Endothelial cell of umbilical vein (primary cell): ENCODE measurements around the gene SELENOM. TPM values are rescaled to one million over a fixed set of nuclear protein-coding genes. Genes with fewer than 3 reads are reported as not detected.

Experiments used
- BruUV-seq: library from RNA; stranded (reverse); fragments of 400-500 nt; replicated peaks from 2 replicates; lab custom pipeline; 2021; lab: Mats Ljungman, UMichigan
- CTCF ChIA-PET: fragments of 300-600, 350-600 bp; sonication (Branson Sonifier 250); formaldehyde crosslinking; loops from one replicate; lab custom pipeline; 2021; ENCODE audit warnings: antibody characterized with exemption, inconsistent platforms; lab: Charles Lee
- POLR2A ChIA-PET: fragments of 300-600, 350-600 bp; sonication (Branson Sonifier 250); formaldehyde crosslinking; loops from one replicate; lab custom pipeline; 2021; ENCODE audit warnings: antibody characterized with exemption, inconsistent platforms; lab: Charles Lee
- DNase-seq: peaks from one replicate; pipeline ENCODE4 v3.0.0-alpha.2; 2011; ENCODE audit warnings: low read depth, low spot score
- FAIRE-seq: peaks from 2 replicates; lab custom pipeline; 2011; peaks lifted over from hg19 to GRCh38; lab: Jason Lieb, UNC
- H2AFZ ChIP-seq: 2 replicates; pipeline ENCODE4 v1.6.0; 2012; ENCODE audit warnings: low read depth, low read length, control low read depth, inconsistent platforms
- H3K27ac ChIP-seq: 2 replicates; pipeline ENCODE4 v1.5.1; 2011; ENCODE audit warnings: low read depth, mild to moderate bottlenecking, control low read depth, low read length, moderate library complexity; ENCODE audit not compliant: insufficient read depth
- H3K27me3 ChIP-seq, 2 experiments: 2 replicates each; pipeline versions ENCODE4 v1.6.0 to v1.6.1; 2011; ENCODE audit warnings: low read length in 2 of 2, mixed read lengths in 1 of 2; ENCODE audit not compliant: control insufficient read depth in 2 of 2, insufficient read depth in 2 of 2
- H3K36me3 ChIP-seq, 2 experiments: 2 replicates in 1 of 2; 3 replicates in 1 of 2; pipeline ENCODE4 v1.5.1; 2011; ENCODE audit warnings: low read length in 2 of 2, mild to moderate bottlenecking in 1 of 2, moderate library complexity in 1 of 2; ENCODE audit not compliant: control insufficient read depth in 2 of 2, insufficient read depth in 2 of 2; ENCODE audit errors: extremely low read depth in 1 of 2
- H3K4me1 ChIP-seq: 3 replicates; pipeline ENCODE4 v1.5.1; 2011; ENCODE audit warnings: mild to moderate bottlenecking, low read length; ENCODE audit not compliant: control insufficient read depth, insufficient read depth; ENCODE audit errors: extremely low read depth
- H3K4me2 ChIP-seq: 2 replicates; pipeline ENCODE4 v1.6.1; 2011; ENCODE audit warnings: low read length, control low read depth, mixed read lengths; ENCODE audit not compliant: insufficient read depth
- H3K4me3 ChIP-seq, 3 experiments: fragments of 200-600 bp in 1 of 3; sonication (generic), shearing (Covaris generic) in 1 of 3; replicated peaks in 1 of 3; 2 replicates each; pipeline ENCODE4 v1.5.1; 2011 to 2016; ENCODE audit warnings: control low read depth in 3 of 3, low read length in 3 of 3, mild to moderate bottlenecking in 2 of 3, inconsistent platforms in 1 of 3, low read depth in 1 of 3, moderate library complexity in 1 of 3; ENCODE audit not compliant: insufficient read depth in 1 of 3
- H3K79me2 ChIP-seq: 2 replicates; pipeline ENCODE4 v1.6.0; 2012; ENCODE audit warnings: low read length, inconsistent platforms; ENCODE audit not compliant: control insufficient read depth, insufficient read depth
- H3K9ac ChIP-seq: replicated peaks from 2 replicates; pipeline ENCODE3; 2011; ENCODE audit warnings: low read length, control low read depth; ENCODE audit not compliant: insufficient read depth; ENCODE audit errors: extremely low read depth
- H3K9me1 ChIP-seq: replicated peaks from 3 replicates; pipeline ENCODE4 v1.6.0; 2011; ENCODE audit warnings: mild to moderate bottlenecking, low read length; ENCODE audit not compliant: control insufficient read depth, insufficient read depth; ENCODE audit errors: extremely low read depth
- H3K9me3 ChIP-seq: replicated peaks from 2 replicates; pipeline ENCODE4 v1.5.1; 2012; ENCODE audit warnings: low read length, inconsistent platforms; ENCODE audit not compliant: control insufficient read depth, insufficient read depth
- H4K20me1 ChIP-seq: replicated peaks from 2 replicates; pipeline ENCODE3; 2011; ENCODE audit warnings: mild to moderate bottlenecking, low read length; ENCODE audit not compliant: control insufficient read depth, insufficient read depth; ENCODE audit errors: extremely low read depth
- CTCF ChIP-seq, 2 donors: IDR thresholded peaks; 1 replicate in 1 of 2; 2 replicates in 1 of 2; pipeline ENCODE4 v1.5.1; 2011; ENCODE audit warnings: low read length in 2 of 2, mild to moderate bottlenecking in 2 of 2, moderate library complexity in 2 of 2, control low read depth in 1 of 2, inconsistent platforms in 1 of 2, low read depth in 1 of 2; ENCODE audit not compliant: insufficient read depth in 1 of 2; ENCODE audit errors: extremely low read depth in 1 of 2
- EZH2 ChIP-seq: IDR thresholded peaks from 2 replicates; pipeline ENCODE4 v1.6.1; 2012; ENCODE audit warnings: borderline replicate concordance, low read depth, mild to moderate bottlenecking, moderate library complexity, low read length, inconsistent platforms; ENCODE audit not compliant: severe bottlenecking
- FOS ChIP-seq: IDR thresholded peaks from 2 replicates; pipeline ENCODE4 v1.6.1; 2011; ENCODE audit warnings: mild to moderate bottlenecking, low read length, moderate library complexity, borderline replicate concordance; ENCODE audit not compliant: insufficient read depth
- GATA2 ChIP-seq: IDR thresholded peaks from 2 replicates; pipeline ENCODE4 v1.7.0; 2011; ENCODE audit warnings: low read depth, mild to moderate bottlenecking, moderate library complexity, mixed read lengths, low read length; ENCODE audit not compliant: insufficient read length, insufficient read depth
- JUN ChIP-seq: IDR thresholded peaks from 2 replicates; pipeline ENCODE4 v1.6.1; 2011; ENCODE audit warnings: borderline replicate concordance, low read depth; ENCODE audit not compliant: insufficient read length, insufficient read depth
- MAX ChIP-seq: IDR thresholded peaks from 2 replicates; pipeline ENCODE4 v1.6.1; 2011; ENCODE audit not compliant: insufficient read depth, insufficient read length
- MYC ChIP-seq: IDR thresholded peaks from one replicate; pipeline ENCODE4 v1.6.1; 2011; ENCODE audit warnings: mild to moderate bottlenecking, low read depth, low read length
- POLR2A ChIP-seq: IDR thresholded peaks from 2 replicates; pipeline ENCODE4 v1.6.1; 2012; ENCODE audit warnings: low read depth, mild to moderate bottlenecking, control low read depth, low read length
- POLR2AphosphoS5 ChIP-seq: IDR thresholded peaks from 2 replicates; pipeline ENCODE4 v1.6.1; 2012; ENCODE audit warnings: low read depth, mild to moderate bottlenecking, control low read depth, low read length, moderate library complexity; ENCODE audit not compliant: insufficient read depth
- dilution Hi-C: fragments of 300-500 bp; cut with MboI; formaldehyde crosslinking; loops from one replicate; pipeline ENCODE4 v1.15.0; 2019; ENCODE audit warnings: low sequenced_read_pairs; ENCODE audit not compliant: extremely low pct_ligation_motif_present
- intact Hi-C: fragments of 100-400 bp; cut with micrococcal nuclease; formaldehyde crosslinking; loops from one replicate; pipeline ENCODE4 v1.10.0; 2022
- polyA plus RNA-seq, 4 experiments: library from polyadenylated mRNA; depleted of rRNA in 3 of 4; stranded (reverse) in 3 of 4; unstranded in 1 of 4; fragments of >200 nt; gene quantifications; 2 replicates each; pipeline versions ENCODE4 v1.2.1 to v1.2.3, GENCODE V29; 2011 to 2012; ENCODE audit warnings: missing spikeins in 1 of 4
- total RNA-seq: library from RNA; stranded (reverse); gene quantifications from 2 replicates; pipeline ENCODE4 v1.2.3, GENCODE V29; 2021

The SELENOM gene
- total and polyA plus RNA-seq, 2 donors (not counting 3 experiments of a cell fraction or from before 2014, with no cell fraction given): 29.6 to 87.1 TPM

GRCh38 chr22:31153357-31153756, 46.0 kb upstream of the SELENOM start:
- BruUV-seq: no TSS peak
- DNase-seq (no peak), FAIRE-seq (no peak)
- Histone ChIP-seq H3K9me3 (no peaks in the 10 kb centered on the region), H3K9ac (no peak overlapping the region), H3K4me2 (no peak overlapping the region), H3K79me2 (no peaks in the 10 kb centered on the region), H4K20me1 (no peaks in the 10 kb centered on the region), H3K36me3 (no peaks in the 10 kb centered on the region), H3K4me1 (peaks cover 19% of the 10 kb centered on the region), H3K9me1 (no peaks in the 10 kb centered on the region), H2AFZ (no peak overlapping the region), H3K27me3 (no peaks in the 10 kb centered on the region), H3K27ac (no peak overlapping the region), H3K4me3 (no peak overlapping the region)
- ChIA-PET CTCF (interaction anchor here (1.4 to 17.9 kb wide), 2 partner anchors 44 to 119 kb away, joined by 4 to 231 read pairs; partner anchors contain the start of gene SELENOM), POLR2A (no interaction called here)
- intact Hi-C loops: no loop called here
- dilution Hi-C loops: no loop called here
- no peak for TF ChIP-seq EZH2
- no peak for TF ChIP-seq CTCF (IDR thresholded peaks at IDR 0.05; ENCODE audit: extremely low read depth in 1 of 2, insufficient read depth in 1 of 2, low read depth in 1 of 2, low read length in 2 of 2)

GRCh38 chr22:31151872-31152271, 44.5 kb upstream of the SELENOM start:
- POLR2A ChIA-PET: no interaction called here
- no TSS peak for BruUV-seq
- H3K36me3 ChIP-seq: no peaks in the 10 kb centered on the region
- no peaks in the 10 kb centered on the region for H3K79me2 ChIP-seq
- H3K4me2 ChIP-seq: no peak overlapping the region
- H3K4me3 ChIP-seq: no peak overlapping the region
- TF ChIP-seq POLR2AphosphoS5 (no peak), FOS (no peak), GATA2 (no peak), MYC (no peak), MAX (no peak), JUN (no peak), EZH2 (no peak), POLR2A (no peak), CTCF (IDR thresholded peaks at IDR 0.05; ENCODE audit: extremely low read depth in 1 of 2, insufficient read depth in 1 of 2, low read depth in 1 of 2, low read length in 2 of 2) (no peak)
- no peaks in the 10 kb centered on the region for H3K27me3 ChIP-seq
- peaks cover 21% of the 10 kb centered on the region for H3K4me1 ChIP-seq
- intact Hi-C loops (no loop called here), dilution Hi-C loops (no loop called here)
- no peak overlapping the region for H3K9ac ChIP-seq
- H3K9me3 ChIP-seq: no peaks in the 10 kb centered on the region
- no peak overlapping the region for H3K27ac ChIP-seq
- peak; percentile 56 for FAIRE-seq
- H3K9me1 ChIP-seq: no peaks in the 10 kb centered on the region
- DNase-seq: no peak
- H2AFZ ChIP-seq: no peak overlapping the region
- CTCF ChIA-PET: interaction anchor here (1.2 to 17.9 kb wide), 4 partner anchors 11 to 205 kb away, joined by 3 to 231 read pairs (median 4); partner anchors contain the start of genes PLA2G3 and SELENOM
- H4K20me1 ChIP-seq: no peaks in the 10 kb centered on the region
